ENCODE data around the gene CHFR.

The CHFR gene

DNA sequence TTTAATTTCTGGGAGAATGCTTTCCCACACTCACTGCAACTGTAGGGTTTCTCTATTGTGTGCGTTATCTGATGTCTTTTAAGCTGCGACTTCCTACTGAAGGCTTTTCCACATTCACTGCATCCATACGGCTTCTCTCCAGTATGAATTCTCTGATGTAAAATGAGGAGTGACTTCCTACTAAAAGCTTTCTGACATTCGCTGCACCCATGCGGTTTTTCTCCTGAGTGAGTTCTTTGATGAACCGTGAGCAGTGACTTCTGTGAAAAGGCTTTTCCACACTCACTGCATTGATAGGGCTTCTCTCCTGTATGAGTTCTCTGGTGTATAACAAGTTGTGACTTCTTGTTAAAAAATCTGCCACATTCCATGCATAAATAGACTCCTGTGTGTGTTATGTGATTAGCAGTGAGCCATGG, 39.0 kb upstream of the CHFR start:
- DNase-seq (no peak), ATAC-seq (ENCODE audit: insufficient read depth, low read depth) (no peak)
- Histone ChIP-seq H3K9me3 (ENCODE audit: insufficient read depth, low read length, severe bottlenecking) (peaks cover 89% of the 10 kb centered on the region), H3K79me2 (ENCODE audit: insufficient read depth, low read length) (no peaks in the 10 kb centered on the region), H3K9ac (ENCODE audit: low read depth, low read length) (no peak overlapping the region), H3K27ac (ENCODE audit: low read length) (no peak overlapping the region), H4K20me1 (ENCODE audit: insufficient read depth, low read length) (no peaks in the 10 kb centered on the region), H3K27me3 (ENCODE audit: insufficient read depth, low read length, poor library complexity) (no peaks in the 10 kb centered on the region), H3K4me2 (ENCODE audit: insufficient read depth, low read length) (no peak overlapping the region), H2AFZ (ENCODE audit: low read depth, low read length) (no peak overlapping the region), H3K4me1 (ENCODE audit: insufficient read depth, low read length) (no peaks in the 10 kb centered on the region), H3K4me3 (ENCODE audit: low read depth in 1 of 2, low read length in 2 of 2) (no peak overlapping the region), H3K36me3 (ENCODE audit: insufficient read depth, low read length) (peaks cover 23% of the 10 kb centered on the region)
- TF ChIP-seq, protein P1, sequence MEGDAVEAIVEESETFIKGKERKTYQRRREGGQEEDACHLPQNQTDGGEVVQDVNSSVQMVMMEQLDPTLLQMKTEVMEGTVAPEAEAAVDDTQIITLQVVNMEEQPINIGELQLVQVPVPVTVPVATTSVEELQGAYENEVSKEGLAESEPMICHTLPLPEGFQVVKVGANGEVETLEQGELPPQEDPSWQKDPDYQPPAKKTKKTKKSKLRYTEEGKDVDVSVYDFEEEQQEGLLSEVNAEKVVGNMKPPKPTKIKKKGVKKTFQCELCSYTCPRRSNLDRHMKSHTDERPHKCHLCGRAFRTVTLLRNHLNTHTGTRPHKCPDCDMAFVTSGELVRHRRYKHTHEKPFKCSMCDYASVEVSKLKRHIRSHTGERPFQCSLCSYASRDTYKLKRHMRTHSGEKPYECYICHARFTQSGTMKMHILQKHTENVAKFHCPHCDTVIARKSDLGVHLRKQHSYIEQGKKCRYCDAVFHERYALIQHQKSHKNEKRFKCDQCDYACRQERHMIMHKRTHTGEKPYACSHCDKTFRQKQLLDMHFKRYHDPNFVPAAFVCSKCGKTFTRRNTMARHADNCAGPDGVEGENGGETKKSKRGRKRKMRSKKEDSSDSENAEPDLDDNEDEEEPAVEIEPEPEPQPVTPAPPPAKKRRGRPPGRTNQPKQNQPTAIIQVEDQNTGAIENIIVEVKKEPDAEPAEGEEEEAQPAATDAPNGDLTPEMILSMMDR (IDR thresholded peaks at IDR 0.05; ENCODE audit: borderline replicate concordance, extremely low read depth, low read length, poor library complexity, severe bottlenecking): no peak
- no peak for TF ChIP-seq EZH2 (IDR thresholded peaks at IDR 0.05; ENCODE audit: borderline replicate concordance, low read depth, low read length, severe bottlenecking)

DNA sequence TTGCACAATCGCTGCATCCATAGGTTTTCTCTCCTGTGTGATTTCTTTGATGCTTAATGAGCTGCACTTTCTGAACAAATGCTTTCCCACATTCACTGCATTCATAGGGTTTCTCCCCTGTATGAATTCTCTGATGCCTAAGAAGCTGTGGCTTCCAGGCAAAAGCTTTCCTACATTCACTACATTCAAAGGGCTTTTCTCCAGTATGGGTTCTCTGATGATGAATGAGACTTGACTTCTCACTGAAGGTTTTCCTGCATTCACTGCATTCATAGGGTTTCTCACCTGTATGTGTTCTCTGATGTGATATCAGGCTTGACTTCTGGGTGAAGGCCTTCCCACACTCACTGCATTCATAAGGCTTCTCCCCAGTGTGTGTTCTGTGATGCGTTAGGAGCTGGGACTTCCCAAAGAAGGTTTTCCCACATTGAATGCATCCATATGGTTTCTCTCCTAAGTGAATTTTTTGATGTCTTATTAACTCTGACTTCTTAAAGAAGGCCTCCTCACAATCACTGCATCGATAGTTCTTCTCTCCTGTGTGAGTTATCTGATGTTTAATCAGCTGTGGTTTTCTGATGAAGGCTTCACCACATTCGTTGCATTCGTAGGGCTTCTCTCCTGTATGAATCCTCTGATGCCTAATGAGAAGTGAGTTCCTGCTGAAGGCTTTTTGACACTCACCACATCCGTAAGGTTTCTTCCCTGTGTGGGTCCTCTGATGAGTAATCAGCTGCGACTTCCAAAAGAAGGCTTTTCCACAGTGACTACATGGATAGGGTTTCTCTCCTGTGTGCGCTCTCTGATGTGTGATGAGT, 38.4 kb upstream of the CHFR start:
- no peak for ATAC-seq (ENCODE audit: insufficient read depth, low read depth)
- Histone ChIP-seq H3K27ac (ENCODE audit: low read length) (no peak overlapping the region), H3K27me3 (ENCODE audit: insufficient read depth, low read length, poor library complexity) (no peaks in the 10 kb centered on the region), H3K9ac (ENCODE audit: low read depth, low read length) (no peak overlapping the region), H3K9me3 (ENCODE audit: insufficient read depth, low read length, severe bottlenecking) (peaks cover 89% of the 10 kb centered on the region), H3K36me3 (ENCODE audit: insufficient read depth, low read length) (peaks cover 19% of the 10 kb centered on the region), H3K4me2 (ENCODE audit: insufficient read depth, low read length) (no peak overlapping the region), H4K20me1 (ENCODE audit: insufficient read depth, low read length) (no peaks in the 10 kb centered on the region), H3K79me2 (ENCODE audit: insufficient read depth, low read length) (no peaks in the 10 kb centered on the region), H3K4me1 (ENCODE audit: insufficient read depth, low read length) (no peaks in the 10 kb centered on the region), H2AFZ (ENCODE audit: low read depth, low read length) (no peak overlapping the region), H3K4me3 (ENCODE audit: low read depth in 1 of 2, low read length in 2 of 2) (no peak overlapping the region)
- DNase-seq: no peak
- no peak for TF ChIP-seq EZH2 (IDR thresholded peaks at IDR 0.05; ENCODE audit: borderline replicate concordance, low read depth, low read length, severe bottlenecking)
- TF ChIP-seq, protein P1 (IDR thresholded peaks at IDR 0.05; ENCODE audit: borderline replicate concordance, extremely low read depth, low read length, poor library complexity, severe bottlenecking): no peak

DNA sequence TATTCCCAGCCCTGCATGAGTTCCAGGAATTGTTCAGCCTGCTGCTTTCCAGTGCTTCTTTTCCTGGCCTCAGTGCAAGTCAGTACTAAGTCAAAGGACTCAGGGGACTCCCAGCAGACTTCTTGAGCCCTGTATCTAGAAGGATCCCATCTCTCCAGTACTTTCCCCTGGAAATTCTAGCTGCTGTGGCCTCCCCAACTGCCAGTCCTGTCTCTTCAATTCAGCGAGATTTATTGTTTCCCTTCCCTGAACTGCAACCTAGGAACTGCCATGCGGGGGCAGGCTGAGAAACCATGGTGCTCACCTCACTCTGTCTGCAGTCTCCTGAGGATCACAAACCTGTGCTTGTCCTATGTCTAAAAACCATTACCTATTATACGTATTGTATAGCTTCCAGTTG, 37.0 kb upstream of the CHFR start:
- Histone ChIP-seq H3K27ac (ENCODE audit: low read length) (no peak overlapping the region), H3K4me3 (ENCODE audit: low read depth in 1 of 2, low read length in 2 of 2) (no peak overlapping the region), H3K4me2 (ENCODE audit: insufficient read depth, low read length) (no peak overlapping the region), H3K9ac (ENCODE audit: low read depth, low read length) (no peak overlapping the region), H4K20me1 (ENCODE audit: insufficient read depth, low read length) (no peaks in the 10 kb centered on the region), H3K36me3 (ENCODE audit: insufficient read depth, low read length) (peaks cover 9% of the 10 kb centered on the region), H3K27me3 (ENCODE audit: insufficient read depth, low read length, poor library complexity) (no peaks in the 10 kb centered on the region), H3K9me3 (ENCODE audit: insufficient read depth, low read length, severe bottlenecking) (peaks cover 86% of the 10 kb centered on the region), H3K4me1 (ENCODE audit: insufficient read depth, low read length) (no peaks in the 10 kb centered on the region), H3K79me2 (ENCODE audit: insufficient read depth, low read length) (no peaks in the 10 kb centered on the region), H2AFZ (ENCODE audit: low read depth, low read length) (no peak overlapping the region)
- DNase-seq: no peak
- TF ChIP-seq, protein P1 (IDR thresholded peaks at IDR 0.05; ENCODE audit: borderline replicate concordance, extremely low read depth, low read length, poor library complexity, severe bottlenecking): no peak
- TF ChIP-seq EZH2 (IDR thresholded peaks at IDR 0.05; ENCODE audit: borderline replicate concordance, low read depth, low read length, severe bottlenecking): no peak
- ATAC-seq (ENCODE audit: insufficient read depth, low read depth): no peak

All from DND-41 (cell line).